ENCODE data around the gene GALNTL6. TPM values are rescaled to one million over a fixed set of nuclear protein-coding genes. Genes with fewer than 3 reads are reported as not detected.

Gene GALNTL6
- total and polyA plus RNA-seq, 2 donors (not counting 3 experiments of a cell fraction or from before 2014, with no cell fraction given): not detected

DNA sequence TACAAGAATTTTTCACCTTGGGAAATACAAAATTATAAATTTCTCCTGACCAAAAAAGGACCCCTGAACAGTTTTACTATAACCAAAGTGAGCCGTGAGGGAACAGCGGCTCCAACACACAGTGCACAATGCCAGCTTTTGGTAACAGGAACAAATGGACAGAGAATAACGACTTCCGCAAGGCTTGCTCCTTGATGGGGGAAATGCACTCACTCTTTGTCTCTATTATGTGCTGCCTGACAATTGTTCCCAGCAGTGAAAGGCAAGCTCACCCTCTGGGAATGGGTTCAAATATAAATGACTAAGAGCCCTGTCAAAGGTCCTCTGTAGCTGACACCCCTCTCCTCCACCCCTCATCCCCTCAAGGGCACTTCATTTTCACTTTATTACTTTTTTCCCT is 1029.6 kb downstream of the GALNTL6 start:
- H3K4me3 ChIP-seq (replicated peaks in 1 of 3; ENCODE audit: insufficient read depth in 1 of 3, low read depth in 1 of 3, low read length in 3 of 3): no peak overlapping the region
- dilution Hi-C loops (cut with MboI; ENCODE audit: extremely low pct_ligation_motif_present, low sequenced_read_pairs): no loop called here
- no peaks in the 10 kb centered on the region for H3K4me1 ChIP-seq (ENCODE audit: control insufficient read depth, extremely low read depth, insufficient read depth, low read length)
- POLR2A ChIA-PET: no interaction called here
- no peaks in the 10 kb centered on the region for H3K9me1 ChIP-seq (replicated peaks; ENCODE audit: control insufficient read depth, extremely low read depth, insufficient read depth, low read length)
- no peak overlapping the region for H3K4me2 ChIP-seq (ENCODE audit: insufficient read depth, low read length)
- no TSS peak for BruUV-seq (replicated peaks)
- no peak overlapping the region for H3K27ac ChIP-seq (ENCODE audit: insufficient read depth, low read depth, low read length)
- H3K27me3 ChIP-seq (ENCODE audit: control insufficient read depth in 2 of 2, insufficient read depth in 2 of 2, low read length in 2 of 2): no peaks in the 10 kb centered on the region
- FAIRE-seq (no peak), DNase-seq (ENCODE audit: low read depth, low spot score) (no peak)
- CTCF ChIA-PET: no interaction called here
- H2AFZ ChIP-seq (ENCODE audit: low read depth, low read length): no peak overlapping the region
- TF ChIP-seq GATA2 (IDR thresholded peaks at IDR 0.05; ENCODE audit: insufficient read depth, insufficient read length, low read depth, low read length) (no peak), POLR2AphosphoS5 (IDR thresholded peaks at IDR 0.05; ENCODE audit: insufficient read depth, low read depth, low read length) (no peak), MYC (IDR thresholded peaks at IDR 0.05; ENCODE audit: low read depth, low read length) (no peak), FOS (IDR thresholded peaks at IDR 0.05; ENCODE audit: borderline replicate concordance, insufficient read depth, low read length) (no peak), JUN (IDR thresholded peaks at IDR 0.05; ENCODE audit: borderline replicate concordance, insufficient read depth, insufficient read length, low read depth) (no peak), CTCF (IDR thresholded peaks at IDR 0.05; ENCODE audit: extremely low read depth in 1 of 2, insufficient read depth in 1 of 2, low read depth in 1 of 2, low read length in 2 of 2) (no peak), POLR2A (IDR thresholded peaks at IDR 0.05; ENCODE audit: low read depth, low read length) (no peak), EZH2 (IDR thresholded peaks at IDR 0.05; ENCODE audit: borderline replicate concordance, low read depth, low read length, severe bottlenecking) (no peak)
- TF ChIP-seq, protein P1, sequence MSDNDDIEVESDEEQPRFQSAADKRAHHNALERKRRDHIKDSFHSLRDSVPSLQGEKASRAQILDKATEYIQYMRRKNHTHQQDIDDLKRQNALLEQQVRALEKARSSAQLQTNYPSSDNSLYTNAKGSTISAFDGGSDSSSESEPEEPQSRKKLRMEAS (IDR thresholded peaks at IDR 0.05; ENCODE audit: insufficient read depth, insufficient read length): no peak
- no peaks in the 10 kb centered on the region for H4K20me1 ChIP-seq (replicated peaks; ENCODE audit: control insufficient read depth, extremely low read depth, insufficient read depth, low read length)
- no peaks in the 10 kb centered on the region for H3K36me3 ChIP-seq (ENCODE audit: control insufficient read depth in 2 of 2, extremely low read depth in 1 of 2, insufficient read depth in 2 of 2, low read length in 2 of 2)
- no peak overlapping the region for H3K9ac ChIP-seq (replicated peaks; ENCODE audit: extremely low read depth, insufficient read depth, low read length)
- intact Hi-C loops (cut with micrococcal nuclease): no loop called here
- H3K9me3 ChIP-seq (replicated peaks; ENCODE audit: control insufficient read depth, insufficient read depth, low read length): no peaks in the 10 kb centered on the region
- H3K79me2 ChIP-seq (ENCODE audit: control insufficient read depth, insufficient read depth, low read length): no peaks in the 10 kb centered on the region

Measured in endothelial cell of umbilical vein (primary cell).